B cell (primary cell): Measurements from ENCODE around the gene HSPE1. TPM values are rescaled to one million over a fixed set of nuclear protein-coding genes. Genes with fewer than 3 reads are reported as not detected.

Experiments
- ATAC-seq: fragments of 200-7000 bp; cut with Tn5 transposase; one replicate; pipeline ENCODE4 v1.10.0; 2021; ENCODE audit warnings: low read depth, mild to moderate bottlenecking, moderate number of reproducible peaks, moderate library complexity
- CTCF ChIA-PET: fragments of 350-600 bp; sonication (Branson Sonifier 250); formaldehyde crosslinking; loops from one replicate; lab custom pipeline; 2021; ENCODE audit warnings: antibody characterized with exemption, inconsistent platforms; lab: Charles Lee
- POLR2A ChIA-PET: fragments of 350-600 bp; sonication (Branson Sonifier 250); formaldehyde crosslinking; loops from one replicate; lab custom pipeline; 2021; ENCODE audit warnings: antibody characterized with exemption; lab: Charles Lee
- DNase-seq: peaks from one replicate; pipeline ENCODE4 v3.0.0; 2013
- H2AFZ ChIP-seq: 2 replicates; pipeline ENCODE4 v1.6.1; 2012; ENCODE audit warnings: mild to moderate bottlenecking, low read depth, low read length; ENCODE audit not compliant: insufficient read depth, poor library complexity, severe bottlenecking
- H3K27ac ChIP-seq, 2 donors: 1 replicate in 1 of 2; 2 replicates in 1 of 2; pipeline ENCODE4 v1.5.1; 2012 to 2013; ENCODE audit warnings: low read length in 2 of 2, mild to moderate bottlenecking in 2 of 2, moderate library complexity in 1 of 2
- H3K27me3 ChIP-seq, 4 experiments: fragments of 200-600 bp in 1 of 4; sonication (generic) in 1 of 4; replicated peaks in 1 of 4; 1 replicate in 2 of 4; 2 replicates in 2 of 4; pipeline versions ENCODE4 v1.6.1 to v1.7.0; 2013 to 2016; ENCODE audit warnings: low read length in 3 of 4, mild to moderate bottlenecking in 2 of 4, mixed read lengths in 1 of 4, moderate library complexity in 1 of 4; ENCODE audit not compliant: insufficient read depth in 4 of 4, control insufficient read depth in 3 of 4; ENCODE audit errors: control extremely low read depth in 1 of 4
- H3K36me3 ChIP-seq, 2 experiments: replicated peaks in 1 of 2; 1 replicate in 1 of 2; 2 replicates in 1 of 2; pipeline versions ENCODE4 v1.6.1 to v1.7.1; 2013; ENCODE audit warnings: low read length in 1 of 2; ENCODE audit not compliant: insufficient read depth in 2 of 2, control insufficient read depth in 1 of 2; ENCODE audit errors: control extremely low read depth in 1 of 2, extremely low read depth in 1 of 2
- H3K4me1 ChIP-seq, 2 donors: fragments of 200-600 bp in 1 of 2; sonication (generic) in 1 of 2; 1 replicate in 1 of 2; 2 replicates in 1 of 2; pipeline versions ENCODE4 v1.5.1 to v1.6.1; 2013 to 2017; ENCODE audit warnings: low read length in 2 of 2; ENCODE audit not compliant: control insufficient read depth in 2 of 2, insufficient read depth in 2 of 2
- H3K4me2 ChIP-seq: replicated peaks from 2 replicates; pipeline ENCODE3; 2012; ENCODE audit warnings: mild to moderate bottlenecking, low read depth, low read length; ENCODE audit not compliant: poor library complexity, severe bottlenecking
- H3K4me3 ChIP-seq, 5 experiments: fragments of 200-600 bp in 1 of 5; sonication (generic) in 1 of 5; 1 replicate in 3 of 5; 2 replicates in 2 of 5; pipeline versions ENCODE4 v1.5.1 to v1.7.0; 2011 to 2016; ENCODE audit warnings: low read length in 4 of 5, mild to moderate bottlenecking in 4 of 5, low read depth in 2 of 5, control low read depth in 1 of 5, moderate library complexity in 1 of 5; ENCODE audit not compliant: insufficient read depth in 1 of 5; ENCODE audit errors: control extremely low read depth in 1 of 5, extremely low read depth in 1 of 5
- H3K79me2 ChIP-seq: fragments of 200-600 bp; sonication (generic); one replicate; pipeline ENCODE4 v1.6.0; 2016; ENCODE audit warnings: low read length; ENCODE audit not compliant: control insufficient read depth, insufficient read depth
- H3K9ac ChIP-seq: fragments of 200-600 bp; sonication (generic); 2 replicates; pipeline ENCODE4 v1.6.1; 2017; ENCODE audit warnings: mild to moderate bottlenecking, low read length, moderate library complexity
- H3K9me3 ChIP-seq, 3 donors: one replicate each; pipeline versions ENCODE4 v1.6.1 to v1.7.1; 2013; ENCODE audit warnings: low read length in 2 of 3; ENCODE audit not compliant: control insufficient read depth in 2 of 3, insufficient read depth in 1 of 3; ENCODE audit errors: control extremely low read depth in 1 of 3
- H4K20me1 ChIP-seq: 2 replicates; pipeline ENCODE4 v1.6.0; 2012; ENCODE audit warnings: mild to moderate bottlenecking, low read length; ENCODE audit not compliant: insufficient read depth, control insufficient read depth, poor library complexity, severe bottlenecking
- H3K27ac Mint-ChIP-seq: one replicate; pipeline ENCODE4 v1.8.0; 2021; ENCODE audit warnings: mixed read lengths
- H3K27me3 Mint-ChIP-seq: one replicate; pipeline ENCODE4 v1.8.0; 2021; ENCODE audit warnings: mixed read lengths
- H3K4me1 Mint-ChIP-seq: one replicate; pipeline ENCODE4 v1.8.0; 2021; ENCODE audit warnings: mixed read lengths
- H3K4me3 Mint-ChIP-seq: one replicate; pipeline ENCODE4 v1.8.0; 2021; ENCODE audit warnings: mixed read lengths
- H3K9me3 Mint-ChIP-seq: one replicate; pipeline ENCODE4 v1.8.0; 2022; ENCODE audit warnings: mixed read lengths; ENCODE audit not compliant: insufficient read depth
- CTCF ChIP-seq: fragments of 200-600 bp; IDR thresholded peaks from one replicate; pipeline ENCODE4 v1.8.0; 2022; ENCODE audit warnings: antibody characterized with exemption, mild to moderate bottlenecking
- EZH2 ChIP-seq: IDR thresholded peaks from 2 replicates; pipeline ENCODE4 v1.6.1; 2012; ENCODE audit warnings: borderline replicate concordance, low read depth, mild to moderate bottlenecking, moderate library complexity, low read length; ENCODE audit not compliant: insufficient read depth, poor library complexity, severe bottlenecking
- WGBS: methylation state at CpG from one replicate; pipeline ENCODE4 v1.1.5; 2013; ENCODE audit warnings: missing lambda C conversion rate; ENCODE audit not compliant: insufficient coverage; 5-methylcytosine and 5-hydroxymethylcytosine counted together
- intact Hi-C: fragments of 100-400 bp; cut with micrococcal nuclease; formaldehyde crosslinking; loops from one replicate; pipeline ENCODE4 v1.10.0; 2022
- polyA plus RNA-seq: library from polyadenylated mRNA; depleted of rRNA; stranded (reverse); fragments of >200 nt; gene quantifications from 2 replicates; pipeline ENCODE4 v1.2.3, GENCODE V29; 2012
- total RNA-seq, 2 donors: library from RNA; stranded (reverse); fragments of 120-200 nt in 1 of 2; gene quantifications; 1 replicate in 1 of 2; 2 replicates in 1 of 2; pipeline versions ENCODE4 v1.2.3 to v1.2.4, GENCODE V29; 2013 to 2022

HSPE1 gene
- total and polyA plus RNA-seq, 2 donors (not counting 1 experiment from before 2014, with no cell fraction given) = 46.2 to 49.8 TPM

GRCh38 chr2:197495433-197496134, 4.6 kb upstream of the HSPE1 start:
- Histone ChIP-seq H3K79me2 (peaks cover 50% of the 10 kb centered on the region), H2AFZ (no peak overlapping the region), H3K4me1 (peaks cover 23 to 25% of the 10 kb centered on the region in 2 donors), H3K9ac (no peak overlapping the region), H3K27me3 (no peaks in the 10 kb centered on the region), H3K4me2 (no peak overlapping the region), H3K9me3 (no peaks in the 10 kb centered on the region), H3K27ac (peak overlapping the region in 1 of 2 donors; percentile 24), H4K20me1 (peaks cover 16% of the 10 kb centered on the region), H3K36me3 (peaks cover 7 to 71% of the 10 kb centered on the region in 2 experiments), H3K4me3 (no peak overlapping the region)
- intact Hi-C loops = loop anchor here (10.0 kb wide), 1 partner anchor 91 kb away; no protein-coding TSS in a partner anchor
- POLR2A ChIA-PET = no interaction called here
- WGBS = no CpG with 5 or more reads among the region's 2 CpGs
- Mint-ChIP-seq H3K4me1 (peaks cover 32% of the 10 kb centered on the region), H3K27me3 (no peaks in the 10 kb centered on the region), H3K9me3 (no peaks in the 10 kb centered on the region), H3K4me3 (no peak overlapping the region), H3K27ac (peak overlapping the region; percentile 3)
- TF ChIP-seq EZH2 = no peak
- ATAC-seq (no peak), DNase-seq (no peak)
- CTCF ChIA-PET = no interaction called here

GRCh38 chr2:197496695-197497094, 3.5 kb upstream of the HSPE1 start:
- H3K27me3 ChIP-seq = no peaks in the 10 kb centered on the region
- POLR2A ChIA-PET = interaction anchor here (1.2 kb wide), 1 partner anchor 20 kb away, joined by 3 read pairs; the partner anchor contains the start of gene MOB4
- H3K27ac ChIP-seq = peak overlapping the region in 1 of 2 donors; percentile 3

More at GRCh38 chr2:197496695-197497094, 3.5 kb upstream of the HSPE1 start:
- Histone ChIP-seq H3K9me3 (no peaks in the 10 kb centered on the region), H3K79me2 (peaks cover 54% of the 10 kb centered on the region), H3K9ac (no peak overlapping the region), H3K4me3 (no peak overlapping the region), H3K4me2 (no peak overlapping the region), H3K36me3 (peaks cover 5 to 60% of the 10 kb centered on the region in 2 experiments), H2AFZ (no peak overlapping the region), H4K20me1 (peaks cover 16% of the 10 kb centered on the region), H3K4me1 (peaks cover 30 to 31% of the 10 kb centered on the region in 2 donors)
- H3K4me1 Mint-ChIP-seq = peaks cover 40% of the 10 kb centered on the region
- ATAC-seq (no peak), DNase-seq (no peak)
- TF ChIP-seq CTCF (no peak), EZH2 (no peak)
- H3K27ac Mint-ChIP-seq = peak overlapping the region; percentile 41
- H3K4me3 Mint-ChIP-seq = peak overlapping the region; percentile 34
- H3K27me3 Mint-ChIP-seq = no peaks in the 10 kb centered on the region
- intact Hi-C loops = loop anchor here (10.0 kb wide), 1 partner anchor 92 kb away; no protein-coding TSS in a partner anchor
- CTCF ChIA-PET = no interaction called here
- H3K9me3 Mint-ChIP-seq = no peaks in the 10 kb centered on the region
